ENCODE results near the gene LAMC3. TPM values are rescaled to one million over a fixed set of nuclear protein-coding genes. Genes with fewer than 3 reads are reported as not detected.

The LAMC3 gene
- total RNA-seq, 2 experiments from 2014 or later: 0.40 to 0.59 TPM

DNA sequence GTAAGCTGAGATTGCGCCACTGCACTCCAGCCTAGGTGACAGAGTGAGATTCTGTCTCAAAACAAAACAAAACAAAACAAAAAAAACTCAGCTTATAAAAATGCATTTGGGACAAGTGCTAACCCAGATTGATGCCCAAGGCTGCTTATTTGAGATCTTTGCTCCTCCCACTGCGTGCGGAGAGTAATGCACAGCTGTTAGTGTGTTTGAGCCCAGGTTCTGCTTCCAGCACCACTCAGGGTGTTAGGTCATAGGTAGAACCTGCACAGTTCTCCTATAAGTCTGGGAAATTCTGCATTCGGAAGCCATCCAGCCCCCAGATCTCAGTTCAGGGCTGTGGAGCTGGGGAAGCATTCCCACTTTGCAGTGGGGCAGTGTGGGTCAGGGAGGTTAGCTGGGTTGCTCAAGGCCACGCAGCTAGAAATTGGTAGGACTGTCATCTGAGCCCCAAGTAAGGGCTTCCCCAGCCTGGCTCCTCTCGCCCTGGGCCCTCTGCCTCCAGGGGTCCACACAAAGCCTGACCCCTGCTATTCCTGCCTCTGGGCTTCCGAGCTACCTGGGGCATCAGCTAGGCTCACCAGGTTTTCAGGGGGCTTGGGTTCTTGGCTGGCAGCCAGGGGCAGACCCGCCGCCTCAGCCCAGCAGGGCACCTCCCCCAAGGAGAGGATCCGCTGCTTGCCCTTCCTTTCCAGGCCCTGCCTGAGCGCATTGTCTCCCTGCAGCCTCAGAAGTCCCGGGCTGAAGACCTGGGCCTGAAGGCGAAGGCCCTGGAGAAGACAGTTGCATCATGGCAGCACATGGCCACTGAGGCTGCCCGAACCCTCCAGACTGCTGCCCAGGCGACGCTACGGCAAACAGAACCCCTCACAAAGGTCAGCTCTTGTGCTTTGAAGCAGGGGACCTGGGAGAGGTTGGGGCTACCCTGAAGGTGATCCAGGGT is 69.7 kb downstream of the LAMC3 start:
- Mint-ChIP-seq H3K27me3 (no peaks in the 10 kb centered on the region), H3K4me3 (no peak overlapping the region), H3K36me3 (ENCODE audit: low read depth) (no peaks in the 10 kb centered on the region), H3K4me1 (no peaks in the 10 kb centered on the region), H3K9me3 (ENCODE audit: low read depth) (no peaks in the 10 kb centered on the region), H3K27ac (no peak overlapping the region)
- DNase-seq (no peak), ATAC-seq (no peak)
- POLR2A ChIA-PET: interaction anchor here (0.6 kb wide), 1 partner anchor 1174 kb away, joined by 4 read pairs; no protein-coding TSS in a partner anchor
- CTCF ChIA-PET: interaction anchor here (0.7 to 0.8 kb wide), 3 partner anchors 12 to 686 kb away, joined by 3 read pairs; no protein-coding TSS in a partner anchor
- intact Hi-C loops (cut with DNase I, micrococcal nuclease): no loop called here

- H3K4me3 Mint-ChIP-seq: no peak overlapping the region
- H3K27ac Mint-ChIP-seq: no peak overlapping the region
- H3K27me3 Mint-ChIP-seq: peaks cover 2% of the 10 kb centered on the region
- ChIA-PET POLR2A (no interaction called here), CTCF (interaction anchor here (1.4 kb wide), 1 partner anchor 24 kb away, joined by 3 read pairs; no protein-coding TSS in a partner anchor)
- ATAC-seq (no peak), DNase-seq (no peak)
- intact Hi-C loops (cut with DNase I, micrococcal nuclease): no loop called here
- H3K4me1 Mint-ChIP-seq: no peaks in the 10 kb centered on the region
- H3K36me3 Mint-ChIP-seq (ENCODE audit: low read depth): no peaks in the 10 kb centered on the region
- no peaks in the 10 kb centered on the region for H3K9me3 Mint-ChIP-seq (ENCODE audit: low read depth)
Measured at GRCh38 chr9:131080589-131080988, 71.6 kb downstream of the LAMC3 start.

GRCh38 chr9:131081868-131082267 is 72.9 kb downstream of the LAMC3 start:
- H3K27ac Mint-ChIP-seq: no peak overlapping the region
- ATAC-seq (no peak), DNase-seq (no peak)
- H3K36me3 Mint-ChIP-seq (ENCODE audit: low read depth): no peaks in the 10 kb centered on the region
- intact Hi-C loops (cut with DNase I, micrococcal nuclease): no loop called here
- no peaks in the 10 kb centered on the region for H3K4me1 Mint-ChIP-seq
- no peak overlapping the region for H3K4me3 Mint-ChIP-seq
- CTCF ChIA-PET: no interaction called here
- no peaks in the 10 kb centered on the region for H3K9me3 Mint-ChIP-seq (ENCODE audit: low read depth)
- POLR2A ChIA-PET: no interaction called here
- peaks cover 2% of the 10 kb centered on the region for H3K27me3 Mint-ChIP-seq

- no peak for ATAC-seq
- POLR2A ChIA-PET: no interaction called here
- intact Hi-C loops (cut with DNase I, micrococcal nuclease): no loop called here
Measured at GRCh38 chr9:131082774-131083512, 74.0 kb downstream of the LAMC3 start.

DNA sequence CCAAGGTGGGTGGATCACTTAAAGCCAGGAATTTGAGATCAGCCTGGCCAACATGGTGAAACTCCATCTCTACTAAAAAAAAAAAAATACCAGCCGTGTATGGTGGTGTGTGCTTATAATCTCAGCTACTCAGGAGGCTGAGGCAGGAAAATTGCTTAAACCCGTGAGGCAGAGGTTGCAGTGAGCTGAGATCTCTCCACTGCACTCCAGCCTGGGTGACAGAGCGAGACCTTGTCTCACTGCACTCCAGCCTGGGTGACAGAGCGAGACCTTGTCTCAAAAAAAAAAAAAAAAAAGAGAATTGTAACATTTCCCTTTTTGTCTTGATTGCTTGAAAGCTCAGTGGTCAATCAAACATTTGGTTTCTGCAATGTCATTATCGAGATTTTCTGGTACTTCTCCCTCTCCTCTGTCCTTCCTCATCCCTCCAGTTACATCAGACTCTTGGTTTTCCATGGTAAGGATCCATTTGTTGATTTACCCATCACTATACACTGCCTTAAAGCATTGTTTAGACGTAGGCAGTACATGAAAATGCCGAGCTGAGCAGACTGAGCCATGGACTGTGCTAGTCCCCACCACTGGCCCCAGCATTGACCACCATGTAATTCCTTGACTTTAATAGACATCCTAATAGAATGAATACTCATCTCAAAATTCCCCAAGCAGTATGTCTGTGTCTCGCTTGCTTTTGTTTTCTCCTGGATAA is 75.8 kb downstream of the LAMC3 start:
- Mint-ChIP-seq H3K27me3 (peaks cover 2% of the 10 kb centered on the region), H3K36me3 (ENCODE audit: low read depth) (no peaks in the 10 kb centered on the region), H3K4me1 (no peaks in the 10 kb centered on the region), H3K27ac (no peak overlapping the region), H3K9me3 (ENCODE audit: low read depth) (no peaks in the 10 kb centered on the region), H3K4me3 (no peak overlapping the region)
- ChIA-PET CTCF (interaction anchor here (0.7 kb wide), 3 partner anchors 19 to 1033 kb away, joined by 3 read pairs; no protein-coding TSS in a partner anchor), POLR2A (no interaction called here)
- ATAC-seq (no peak), DNase-seq (no peak)
- intact Hi-C loops (cut with DNase I, micrococcal nuclease): no loop called here

More at GRCh38 chr9:131082774-131083512, 74.0 kb downstream of the LAMC3 start:
- no peak for DNase-seq
- Mint-ChIP-seq H3K27me3 (peaks cover 2% of the 10 kb centered on the region), H3K27ac (no peak overlapping the region), H3K4me1 (no peaks in the 10 kb centered on the region), H3K36me3 (ENCODE audit: low read depth) (no peaks in the 10 kb centered on the region), H3K4me3 (no peak overlapping the region), H3K9me3 (ENCODE audit: low read depth) (no peaks in the 10 kb centered on the region)
- CTCF ChIA-PET: interaction anchor here (0.8 kb wide), 1 partner anchor 27 kb away, joined by 3 read pairs; no protein-coding TSS in a partner anchor

DNA sequence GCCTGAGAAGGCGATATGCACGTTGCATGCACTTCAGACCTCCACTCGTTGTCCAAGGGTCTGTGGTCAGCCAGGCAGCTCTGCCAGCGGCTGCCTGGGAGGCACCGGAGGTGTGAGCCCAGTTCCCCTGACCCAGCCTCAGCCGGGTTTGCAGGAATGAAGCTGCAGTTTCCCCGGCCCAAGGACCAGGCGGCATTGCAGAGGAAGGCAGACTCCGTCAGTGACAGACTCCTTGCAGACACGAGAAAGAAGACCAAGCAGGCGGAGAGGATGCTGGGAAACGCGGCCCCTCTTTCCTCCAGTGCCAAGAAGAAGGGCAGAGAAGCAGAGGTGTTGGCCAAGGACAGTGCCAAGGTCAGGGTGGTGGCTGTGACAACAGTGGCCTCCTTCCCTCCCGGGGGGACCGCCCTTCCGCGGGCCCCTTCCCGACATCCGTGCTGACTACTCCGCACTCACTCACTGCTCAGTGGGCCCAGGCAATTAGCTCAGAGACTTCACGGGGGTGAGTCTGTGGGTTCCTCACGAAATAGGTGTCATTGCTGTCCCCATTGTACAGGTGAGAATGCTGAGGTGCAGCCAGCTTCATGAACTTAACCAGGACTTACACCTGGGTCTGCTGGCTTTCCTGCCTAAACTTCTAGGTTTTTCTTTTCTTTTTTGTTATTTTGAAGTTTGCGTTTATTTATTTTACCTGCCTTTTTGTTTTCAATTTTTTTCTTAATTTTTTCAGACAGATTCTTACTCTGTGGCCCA is 76.6 kb downstream of the LAMC3 start:
- Mint-ChIP-seq H3K27me3 (peaks cover 2% of the 10 kb centered on the region), H3K9me3 (ENCODE audit: low read depth) (no peaks in the 10 kb centered on the region), H3K4me3 (no peak overlapping the region), H3K27ac (no peak overlapping the region), H3K4me1 (no peaks in the 10 kb centered on the region), H3K36me3 (ENCODE audit: low read depth) (no peaks in the 10 kb centered on the region)
- ChIA-PET CTCF (interaction anchor here (0.7 to 0.9 kb wide), 3 partner anchors 39 to 1032 kb away, joined by 3 read pairs; no protein-coding TSS in a partner anchor), POLR2A (no interaction called here)
- DNase-seq: no peak
- ATAC-seq: no peak
- intact Hi-C loops (cut with DNase I, micrococcal nuclease): no loop called here

DNA sequence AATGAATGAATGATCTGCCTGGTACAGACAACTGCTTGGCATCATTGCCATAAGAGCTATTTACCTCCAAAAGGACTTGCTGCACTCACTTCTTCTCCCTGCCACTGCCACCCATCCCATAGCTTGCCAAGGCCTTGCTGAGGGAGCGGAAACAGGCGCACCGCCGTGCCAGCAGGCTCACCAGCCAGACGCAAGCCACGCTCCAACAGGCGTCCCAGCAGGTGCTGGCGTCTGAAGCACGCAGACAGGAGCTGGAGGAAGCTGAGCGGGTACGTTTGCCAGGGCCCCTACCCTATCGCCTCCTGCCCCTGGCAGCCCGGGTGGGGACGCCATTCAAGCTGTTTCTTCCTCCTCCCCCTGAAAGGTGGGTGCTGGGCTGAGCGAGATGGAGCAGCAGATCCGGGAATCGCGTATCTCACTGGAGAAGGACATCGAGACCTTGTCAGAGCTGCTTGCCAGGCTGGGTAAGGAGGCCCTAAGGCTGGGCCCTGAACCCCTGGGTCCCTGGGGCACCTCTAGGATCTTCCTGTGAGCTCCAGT is 78.5 kb downstream of the LAMC3 start:
- ChIA-PET POLR2A (no interaction called here), CTCF (no interaction called here)
- intact Hi-C loops (cut with DNase I, micrococcal nuclease): no loop called here
- ATAC-seq (no peak), DNase-seq (no peak)
- Mint-ChIP-seq H3K4me3 (no peak overlapping the region), H3K27ac (no peak overlapping the region), H3K4me1 (no peaks in the 10 kb centered on the region), H3K36me3 (ENCODE audit: low read depth) (no peaks in the 10 kb centered on the region), H3K27me3 (peaks cover 2% of the 10 kb centered on the region), H3K9me3 (ENCODE audit: low read depth) (no peaks in the 10 kb centered on the region)

DNA sequence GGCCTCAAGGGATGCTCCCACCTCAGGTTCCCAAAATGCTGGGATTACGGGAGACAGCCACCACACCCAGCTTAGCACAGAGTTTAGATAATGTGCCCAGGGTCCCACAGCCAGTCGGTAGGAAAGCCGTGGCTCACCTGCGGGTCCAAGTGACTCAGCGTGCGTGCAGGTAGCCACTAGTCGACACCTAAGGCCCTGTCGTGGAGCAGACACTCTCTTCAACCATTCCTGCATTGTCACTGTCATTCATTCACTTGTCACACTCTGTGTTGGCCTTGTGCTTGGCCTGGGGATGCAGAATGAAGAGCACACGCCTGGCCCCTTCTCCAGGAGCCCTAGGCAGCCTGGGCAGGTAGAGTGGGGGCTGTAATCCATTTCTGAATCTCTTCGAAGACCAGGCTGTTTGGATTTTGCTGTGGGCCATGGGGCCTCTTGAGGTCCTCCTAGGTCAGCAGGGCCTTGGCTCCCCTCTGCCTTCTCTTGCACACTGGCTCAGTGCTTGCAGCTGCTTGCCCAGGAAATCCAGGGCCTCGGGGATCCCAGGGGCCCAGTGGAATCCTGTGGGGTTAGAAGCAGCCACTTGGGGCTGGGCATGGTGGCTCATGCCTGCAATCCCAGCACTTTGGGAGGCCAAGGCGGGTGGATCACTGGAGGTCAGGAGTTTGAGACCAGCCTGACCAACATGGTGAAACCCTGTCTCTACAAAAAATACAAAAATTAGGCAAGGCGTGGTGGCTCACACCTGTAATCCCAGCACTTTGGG is 81.2 kb downstream of the LAMC3 start:
- Mint-ChIP-seq H3K27ac (no peak overlapping the region), H3K27me3 (peaks cover 12% of the 10 kb centered on the region), H3K9me3 (ENCODE audit: low read depth) (no peaks in the 10 kb centered on the region), H3K4me1 (no peaks in the 10 kb centered on the region), H3K36me3 (ENCODE audit: low read depth) (no peaks in the 10 kb centered on the region), H3K4me3 (no peak overlapping the region)
- ATAC-seq: no peak
- no peak for DNase-seq
- intact Hi-C loops (cut with DNase I, micrococcal nuclease): no loop called here
- CTCF ChIA-PET: no interaction called here
- POLR2A ChIA-PET: no interaction called here

- no peak overlapping the region for H3K4me3 Mint-ChIP-seq
Measured at GRCh38 chr9:131091352-131091992, 82.5 kb downstream of the LAMC3 start.

DNA sequence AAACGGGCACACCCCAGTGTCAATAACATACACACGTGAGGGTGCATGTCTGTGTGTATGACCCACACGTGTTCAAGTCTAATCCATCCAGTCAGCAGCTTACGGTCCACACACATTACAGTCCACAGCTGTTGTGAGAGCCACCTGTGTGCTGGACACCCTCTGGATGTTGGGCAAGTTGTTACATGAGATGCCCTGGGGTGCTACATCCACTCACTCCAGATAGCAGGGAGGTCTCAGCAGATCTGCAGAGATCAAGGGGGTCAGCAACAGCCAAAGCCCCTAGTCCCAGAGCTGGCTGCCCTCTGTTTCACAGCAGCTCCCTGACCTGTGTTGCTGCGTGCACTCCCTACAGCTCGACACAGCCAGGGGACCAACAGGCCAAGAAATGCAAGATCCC is 83.1 kb downstream of the LAMC3 start:
- ATAC-seq (no peak), DNase-seq (no peak)
- Mint-ChIP-seq H3K4me3 (no peak overlapping the region), H3K4me1 (peaks cover 3% of the 10 kb centered on the region), H3K27me3 (peaks cover 23% of the 10 kb centered on the region), H3K27ac (no peak overlapping the region), H3K9me3 (ENCODE audit: low read depth) (no peaks in the 10 kb centered on the region), H3K36me3 (ENCODE audit: low read depth) (no peaks in the 10 kb centered on the region)
- intact Hi-C loops (cut with DNase I, micrococcal nuclease): no loop called here
- CTCF ChIA-PET: no interaction called here
- POLR2A ChIA-PET: no interaction called here

More at GRCh38 chr9:131091352-131091992, 82.5 kb downstream of the LAMC3 start:
- no peaks in the 10 kb centered on the region for H3K36me3 Mint-ChIP-seq (ENCODE audit: low read depth)
- ChIA-PET POLR2A (no interaction called here), CTCF (no interaction called here)
- H3K27ac Mint-ChIP-seq: no peak overlapping the region
- no peaks in the 10 kb centered on the region for H3K9me3 Mint-ChIP-seq (ENCODE audit: low read depth)
- peaks cover 3% of the 10 kb centered on the region for H3K4me1 Mint-ChIP-seq
- ATAC-seq: no peak
- intact Hi-C loops (cut with DNase I, micrococcal nuclease): no loop called here
- no peak for DNase-seq
- peaks cover 20% of the 10 kb centered on the region for H3K27me3 Mint-ChIP-seq
